Nephron progenitor cell (in vitro differentiated cells): ENCODE results near the gene TTBK1.

Experiments
- DNase-seq: peaks from one replicate; pipeline ENCODE4 v3.0.0; 2021
- H3K27ac Mint-ChIP-seq: 2 replicates; pipeline ENCODE4 v1.8.0; 2021; ENCODE audit warnings: mild to moderate bottlenecking, moderate library complexity, mixed read lengths
- H3K27me3 Mint-ChIP-seq: 2 replicates; pipeline ENCODE4 v1.8.0; 2021; ENCODE audit warnings: mild to moderate bottlenecking, low read depth, mixed read lengths; ENCODE audit not compliant: poor library complexity
- H3K36me3 Mint-ChIP-seq: 2 replicates; pipeline ENCODE4 v1.8.0; 2021; ENCODE audit warnings: low read depth, mixed read lengths
- H3K4me1 Mint-ChIP-seq: 2 replicates; pipeline ENCODE4 v1.8.0; 2021; ENCODE audit warnings: mixed read lengths
- H3K4me3 Mint-ChIP-seq: 2 replicates; pipeline ENCODE4 v1.8.0; 2021; ENCODE audit warnings: mild to moderate bottlenecking, moderate library complexity, mixed read lengths
- H3K9me3 Mint-ChIP-seq: 2 replicates; pipeline ENCODE4 v1.8.0; 2021; ENCODE audit warnings: mild to moderate bottlenecking, moderate library complexity, mixed read lengths
- TF ChIP-seq, protein P1 (sequence below): fragments of 200-600 bp; sonication (generic); IDR thresholded peaks from 2 replicates; pipeline ENCODE4 v1.5.0; 2021; ENCODE audit warnings: antibody characterized with exemption

The TTBK1 gene

DNA sequence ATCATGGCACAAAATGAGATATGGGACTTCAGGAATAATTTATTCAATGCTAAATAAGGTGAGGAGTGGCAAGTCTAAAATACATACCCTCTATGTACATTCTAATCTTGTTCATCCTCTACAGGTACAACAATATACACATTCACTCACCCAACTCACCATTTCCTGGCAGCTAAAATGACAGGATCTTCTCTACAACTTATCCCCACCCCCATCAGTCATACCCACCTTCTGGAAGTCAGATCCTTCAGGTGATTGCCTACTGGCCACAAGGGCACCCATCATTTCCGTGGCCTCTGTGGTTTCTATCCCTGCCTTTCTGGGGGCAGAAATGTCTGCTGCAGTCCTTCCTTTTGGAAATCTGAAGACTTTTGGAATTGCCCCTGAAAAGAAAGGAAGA lies 88.2 kb downstream of the TTBK1 start:
- DNase-seq, result no peak
- no peak overlapping the region for H3K4me3 Mint-ChIP-seq
- no peak overlapping the region for H3K27ac Mint-ChIP-seq
- TF ChIP-seq, protein P1, sequence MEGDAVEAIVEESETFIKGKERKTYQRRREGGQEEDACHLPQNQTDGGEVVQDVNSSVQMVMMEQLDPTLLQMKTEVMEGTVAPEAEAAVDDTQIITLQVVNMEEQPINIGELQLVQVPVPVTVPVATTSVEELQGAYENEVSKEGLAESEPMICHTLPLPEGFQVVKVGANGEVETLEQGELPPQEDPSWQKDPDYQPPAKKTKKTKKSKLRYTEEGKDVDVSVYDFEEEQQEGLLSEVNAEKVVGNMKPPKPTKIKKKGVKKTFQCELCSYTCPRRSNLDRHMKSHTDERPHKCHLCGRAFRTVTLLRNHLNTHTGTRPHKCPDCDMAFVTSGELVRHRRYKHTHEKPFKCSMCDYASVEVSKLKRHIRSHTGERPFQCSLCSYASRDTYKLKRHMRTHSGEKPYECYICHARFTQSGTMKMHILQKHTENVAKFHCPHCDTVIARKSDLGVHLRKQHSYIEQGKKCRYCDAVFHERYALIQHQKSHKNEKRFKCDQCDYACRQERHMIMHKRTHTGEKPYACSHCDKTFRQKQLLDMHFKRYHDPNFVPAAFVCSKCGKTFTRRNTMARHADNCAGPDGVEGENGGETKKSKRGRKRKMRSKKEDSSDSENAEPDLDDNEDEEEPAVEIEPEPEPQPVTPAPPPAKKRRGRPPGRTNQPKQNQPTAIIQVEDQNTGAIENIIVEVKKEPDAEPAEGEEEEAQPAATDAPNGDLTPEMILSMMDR, result no peak
- peaks cover 4% of the 10 kb centered on the region for H3K27me3 Mint-ChIP-seq
- peaks cover 3% of the 10 kb centered on the region for H3K36me3 Mint-ChIP-seq
- H3K9me3 Mint-ChIP-seq, result no peaks in the 10 kb centered on the region
- H3K4me1 Mint-ChIP-seq, result peaks cover 17% of the 10 kb centered on the region

DNA sequence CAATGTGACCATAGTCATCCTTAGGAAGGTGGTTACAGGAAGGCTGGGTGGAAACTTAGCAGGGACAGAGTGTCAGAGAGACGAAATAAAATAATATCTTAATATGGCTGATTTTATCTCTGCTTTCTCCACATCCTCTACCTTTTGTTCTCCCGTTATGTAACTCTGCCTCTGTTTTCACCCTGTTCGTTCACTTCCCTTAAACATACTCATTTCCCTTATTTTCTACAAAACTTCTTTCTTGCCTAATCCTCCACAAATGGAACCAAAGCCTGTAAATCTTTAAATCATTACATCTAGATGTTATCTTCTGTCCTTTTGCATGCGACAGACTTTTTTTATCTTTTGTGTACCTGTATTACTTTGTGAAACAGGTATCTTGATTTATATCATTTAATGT lies 88.6 kb downstream of the TTBK1 start:
- Mint-ChIP-seq H3K4me1 (peaks cover 17% of the 10 kb centered on the region), H3K9me3 (no peaks in the 10 kb centered on the region), H3K4me3 (no peak overlapping the region), H3K27me3 (peaks cover 4% of the 10 kb centered on the region), H3K36me3 (peaks cover 7% of the 10 kb centered on the region), H3K27ac (no peak overlapping the region)
- no peak for DNase-seq
- TF ChIP-seq, protein P1, result no peak

DNA sequence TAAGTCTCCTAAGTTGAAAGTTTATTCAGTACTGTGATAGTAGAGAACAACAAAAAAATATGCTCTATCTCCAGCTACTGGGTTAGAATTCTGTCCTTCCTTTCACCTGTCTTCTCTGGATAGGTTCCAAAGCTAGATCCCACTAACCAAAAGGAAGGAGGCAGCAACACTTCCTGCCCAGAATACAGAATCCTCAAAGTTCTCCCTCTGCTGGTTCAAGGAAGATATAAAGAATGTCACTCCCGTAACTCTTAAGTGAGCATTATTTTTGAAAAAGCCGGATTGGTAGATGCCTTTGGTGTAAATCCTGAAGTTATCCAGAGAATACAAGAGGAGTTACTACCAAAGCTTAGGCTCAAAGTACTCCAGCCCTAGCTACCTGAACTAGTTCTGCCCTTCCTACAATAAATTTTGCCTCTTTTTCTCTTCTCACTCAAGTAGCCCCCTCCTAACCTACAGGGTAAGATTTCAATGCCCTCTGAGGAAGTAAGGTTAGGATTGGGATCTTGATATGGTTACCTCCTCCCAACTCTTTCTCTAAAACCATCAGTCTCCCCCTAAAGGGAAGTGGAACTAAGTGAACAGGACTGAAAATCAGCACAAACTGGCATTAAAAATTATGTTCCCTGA lies 91.3 kb downstream of the TTBK1 start:
- peak; percentile 10 for DNase-seq
- Mint-ChIP-seq H3K9me3 (no peaks in the 10 kb centered on the region), H3K27me3 (peaks cover 4% of the 10 kb centered on the region), H3K4me1 (peaks cover 10% of the 10 kb centered on the region), H3K27ac (peak overlapping the region; percentile 57), H3K36me3 (peaks cover 30% of the 10 kb centered on the region), H3K4me3 (no peak overlapping the region)
- TF ChIP-seq, protein P1, result peak; percentile 53

DNA sequence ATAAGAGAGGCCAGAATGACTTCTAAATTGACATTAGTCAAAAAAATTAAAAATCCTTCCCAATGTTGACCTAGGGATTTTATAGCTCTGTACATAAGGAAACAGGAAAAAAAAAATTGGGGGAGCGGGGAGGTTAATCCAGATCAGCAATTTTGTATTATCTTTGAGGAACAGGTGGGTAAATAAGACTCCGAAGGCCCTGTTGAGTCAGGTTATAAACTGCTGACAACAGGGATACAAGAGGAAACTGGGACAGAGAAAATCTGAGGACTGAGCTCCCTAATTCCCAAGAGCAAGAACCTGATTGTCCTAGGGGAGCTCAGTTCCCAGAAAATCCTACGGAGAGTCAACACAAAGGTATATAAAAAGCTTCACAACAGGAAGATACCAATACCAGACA lies 92.2 kb downstream of the TTBK1 start:
- TF ChIP-seq, protein P1, result no peak
- peaks cover 10% of the 10 kb centered on the region for H3K4me1 Mint-ChIP-seq
- DNase-seq, result no peak
- H3K27me3 Mint-ChIP-seq, result peaks cover 4% of the 10 kb centered on the region
- H3K36me3 Mint-ChIP-seq, result peaks cover 37% of the 10 kb centered on the region
- H3K27ac Mint-ChIP-seq, result no peak overlapping the region
- H3K4me3 Mint-ChIP-seq, result no peak overlapping the region
- H3K9me3 Mint-ChIP-seq, result no peaks in the 10 kb centered on the region

DNA sequence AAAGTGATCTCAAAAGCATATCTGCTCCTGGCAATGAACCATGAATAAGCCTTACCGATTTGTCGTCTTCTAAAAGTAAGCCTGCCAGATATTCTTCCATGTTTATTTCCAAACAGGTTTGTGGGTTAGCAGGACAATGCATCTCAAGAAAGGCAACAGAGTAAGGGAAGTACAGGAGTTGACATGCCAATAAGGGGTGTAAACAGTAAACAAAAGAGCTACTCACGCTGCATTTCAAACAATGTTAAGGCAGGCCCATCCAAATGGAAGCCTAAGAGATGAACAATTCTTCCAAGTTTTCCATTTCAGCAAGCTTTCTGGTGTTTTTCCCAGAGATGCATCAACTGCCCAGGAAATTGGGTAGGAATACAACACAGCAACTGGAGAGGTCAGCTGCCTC lies 93.1 kb downstream of the TTBK1 start:
- TF ChIP-seq, protein P1, result no peak
- peaks cover 3% of the 10 kb centered on the region for H3K27me3 Mint-ChIP-seq
- H3K36me3 Mint-ChIP-seq, result peaks cover 45% of the 10 kb centered on the region
- no peak overlapping the region for H3K4me3 Mint-ChIP-seq
- peaks cover 10% of the 10 kb centered on the region for H3K4me1 Mint-ChIP-seq
- DNase-seq, result no peak
- no peak overlapping the region for H3K27ac Mint-ChIP-seq
- no peaks in the 10 kb centered on the region for H3K9me3 Mint-ChIP-seq
